Measurements from ENCODE around the gene CHN2. TPM values are rescaled to one million over a fixed set of nuclear protein-coding genes. Genes with fewer than 3 reads are reported as not detected.

Gene CHN2
- total RNA-seq, 1 donor from 2014 or later = 11.0 TPM

DNA sequence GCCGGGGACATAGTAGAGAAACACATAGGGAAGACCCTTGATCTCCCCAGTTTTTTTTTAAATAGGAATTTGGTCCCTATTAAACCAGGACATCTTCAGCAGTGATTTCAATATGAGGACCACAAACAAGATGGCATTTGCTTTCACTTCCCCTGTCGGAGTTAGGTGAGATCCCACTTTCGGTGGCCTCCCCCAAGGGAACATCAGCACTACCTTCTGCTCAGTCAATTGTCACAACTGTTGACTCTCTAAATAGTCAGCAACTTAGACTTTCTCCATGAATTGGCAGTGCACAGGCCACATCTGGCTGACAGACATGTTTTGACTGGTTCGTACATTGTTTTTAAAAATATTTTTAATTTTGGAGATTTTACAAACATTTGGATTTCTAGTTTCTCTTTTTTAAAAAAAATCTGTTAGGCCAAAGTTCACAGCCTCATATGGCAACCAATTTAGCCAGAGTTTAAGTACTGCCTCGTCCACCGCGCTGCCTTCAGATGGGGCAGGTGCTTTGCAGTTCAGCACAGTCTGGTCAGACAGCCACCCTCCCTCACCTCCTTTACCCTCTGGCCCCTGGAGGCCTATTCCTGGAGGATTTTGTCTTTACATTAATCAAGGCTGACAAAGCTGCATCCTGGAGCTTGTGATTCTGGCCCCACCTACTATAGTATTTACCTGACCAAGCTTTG is 229.9 kb downstream of the CHN2 start:
- DNase-seq (ENCODE audit: low spot score) = no peak

DNA sequence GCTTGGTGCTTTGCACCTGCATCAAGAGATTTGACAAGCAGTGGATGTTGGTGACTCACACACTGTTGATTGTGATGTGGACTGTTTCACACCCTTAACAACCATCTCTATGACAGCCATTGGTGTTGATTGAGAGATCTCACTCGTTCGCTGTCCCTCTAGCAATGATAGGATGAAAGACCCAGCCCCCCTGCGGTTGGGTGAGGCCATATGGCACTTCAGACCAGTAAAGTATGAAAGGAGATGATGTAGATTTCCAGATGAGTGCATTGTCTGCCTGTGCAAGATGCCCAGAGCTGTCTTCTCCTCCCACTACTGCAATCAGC is 230.4 kb downstream of the CHN2 start:
- no peak for DNase-seq (ENCODE audit: low spot score)

- no peak for DNase-seq (ENCODE audit: low spot score)
Measured at GRCh38 chr7:29426587-29426986, 232.0 kb downstream of the CHN2 start.

GRCh38 chr7:29429401-29429800 is 234.8 kb downstream of the CHN2 start:
- DNase-seq (ENCODE audit: low spot score) = no peak

DNA sequence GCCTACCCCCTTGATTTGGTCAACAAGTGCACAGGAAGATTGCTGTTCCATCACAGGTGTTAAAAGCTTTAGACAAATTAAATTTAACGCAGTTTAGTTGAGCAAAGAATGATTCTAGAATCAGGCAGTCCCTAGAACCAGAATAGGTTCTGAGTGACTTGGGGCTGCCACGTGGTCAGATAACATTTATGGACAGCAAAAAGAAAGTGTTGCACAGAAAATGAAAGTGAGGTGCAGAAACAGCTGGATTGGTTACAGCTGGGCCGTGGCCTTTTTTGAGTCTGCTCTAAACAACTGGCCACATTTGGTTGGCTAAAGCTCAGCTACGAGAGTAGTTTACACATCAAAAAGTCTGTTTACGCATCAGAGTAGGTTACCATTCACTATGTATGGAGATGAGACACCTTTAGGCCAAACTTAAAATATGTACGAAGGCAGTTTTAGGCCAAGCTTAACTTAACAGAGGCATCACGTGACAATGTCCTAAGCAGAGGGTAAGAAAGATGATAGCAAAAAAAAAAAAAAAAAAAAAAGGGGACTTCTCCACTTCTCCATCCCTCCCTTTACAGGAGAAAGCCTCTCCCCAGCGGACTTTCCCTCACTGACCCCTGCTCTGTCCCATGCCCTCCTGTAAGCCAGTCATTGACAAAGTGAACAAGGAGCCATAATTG is 235.8 kb downstream of the CHN2 start:
- no peak for DNase-seq (ENCODE audit: low spot score)

GRCh38 chr7:29431686-29432085 is 237.1 kb downstream of the CHN2 start:
- DNase-seq (ENCODE audit: low spot score) = no peak

GRCh38 chr7:29432721-29433120 is 238.1 kb downstream of the CHN2 start:
- no peak for DNase-seq (ENCODE audit: low spot score)

DNA sequence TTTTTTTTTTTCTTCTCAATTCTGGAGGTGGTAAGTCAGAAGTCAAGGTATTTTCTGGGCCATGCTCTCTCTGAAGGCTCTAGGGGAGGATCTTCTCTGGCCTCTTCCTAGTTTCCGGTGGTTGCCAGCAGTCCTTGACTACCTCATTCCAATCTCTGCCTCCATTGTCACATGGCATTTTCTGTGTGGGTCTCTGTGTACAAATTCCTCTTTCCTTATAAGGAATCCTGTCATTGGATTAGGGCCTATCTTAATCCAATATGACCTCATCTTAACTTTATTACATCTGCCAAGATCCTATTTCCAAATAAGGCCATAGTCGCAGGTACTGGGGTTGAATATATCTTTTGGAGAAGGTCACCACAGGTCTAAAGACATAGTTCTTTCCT is 239.8 kb downstream of the CHN2 start:
- no peak for DNase-seq (ENCODE audit: low spot score)

GRCh38 chr7:29435167-29435566 is 240.6 kb downstream of the CHN2 start:
- no peak for DNase-seq (ENCODE audit: low spot score)

DNA sequence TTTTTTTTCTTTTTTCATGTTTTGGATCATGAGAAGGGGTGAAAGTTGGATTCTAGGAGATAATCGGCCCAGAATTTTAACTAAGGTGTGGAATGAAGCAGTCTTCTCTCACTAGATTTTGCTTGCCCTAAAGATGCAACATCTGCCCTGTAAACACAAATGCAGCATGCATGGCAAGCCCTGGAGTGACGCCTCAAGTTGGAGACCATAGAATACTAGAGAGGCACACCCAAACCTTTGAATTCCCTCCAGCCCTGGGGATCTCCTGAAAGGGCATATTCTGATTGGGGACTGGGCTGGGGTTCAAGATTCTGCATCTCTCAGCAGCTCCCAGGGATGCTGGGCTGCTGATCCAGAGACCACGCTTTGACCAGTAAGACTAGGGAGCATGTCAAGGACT is 241.3 kb downstream of the CHN2 start:
- DNase-seq (ENCODE audit: low spot score) = no peak

DNA sequence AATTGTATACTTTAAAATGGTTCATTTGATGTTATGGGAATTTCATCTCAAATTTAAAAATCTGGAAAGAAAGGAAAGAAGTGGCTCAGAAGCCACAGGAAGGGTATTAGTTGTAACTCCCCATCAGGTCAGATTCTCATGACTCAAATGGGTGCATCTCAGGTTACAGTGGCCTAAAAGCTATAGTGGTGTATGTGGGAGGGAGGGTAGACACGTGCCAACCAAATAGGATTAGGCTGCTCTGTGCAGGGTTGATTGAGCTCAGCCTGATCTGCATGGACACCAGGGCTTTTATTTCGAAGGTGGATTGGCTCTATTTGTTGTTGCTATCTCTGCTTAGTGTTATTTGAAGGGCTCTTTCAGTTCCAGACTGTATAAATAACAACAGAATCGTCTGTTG is 247.6 kb downstream of the CHN2 start:
- DNase-seq (ENCODE audit: low spot score) = no peak

GRCh38 chr7:29443552-29443951 is 249.0 kb downstream of the CHN2 start:
- DNase-seq (ENCODE audit: low spot score) = no peak

- DNase-seq (ENCODE audit: low spot score) = no peak
Measured at GRCh38 chr7:29444267-29444666, 249.7 kb downstream of the CHN2 start.

DNA sequence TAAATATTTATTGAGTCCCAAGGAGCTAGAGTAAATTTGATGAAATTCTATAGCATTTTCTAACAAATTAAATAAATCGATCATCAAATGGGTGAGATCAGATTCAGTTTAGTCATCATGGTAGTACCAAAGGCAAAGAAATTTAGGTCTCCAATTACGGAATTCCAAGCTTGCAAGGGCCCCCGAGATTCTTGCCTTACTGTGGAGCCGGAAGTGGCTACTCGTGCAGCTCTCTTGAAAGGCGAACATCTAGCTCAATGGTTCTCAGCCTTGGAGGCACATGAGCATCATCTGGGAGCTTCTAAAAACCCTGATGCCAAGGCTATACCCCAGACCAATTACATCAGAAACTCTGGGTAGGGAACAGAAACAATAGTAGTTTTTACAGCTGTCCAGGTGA is 251.2 kb downstream of the CHN2 start:
- DNase-seq (ENCODE audit: low spot score) = no peak

DNA sequence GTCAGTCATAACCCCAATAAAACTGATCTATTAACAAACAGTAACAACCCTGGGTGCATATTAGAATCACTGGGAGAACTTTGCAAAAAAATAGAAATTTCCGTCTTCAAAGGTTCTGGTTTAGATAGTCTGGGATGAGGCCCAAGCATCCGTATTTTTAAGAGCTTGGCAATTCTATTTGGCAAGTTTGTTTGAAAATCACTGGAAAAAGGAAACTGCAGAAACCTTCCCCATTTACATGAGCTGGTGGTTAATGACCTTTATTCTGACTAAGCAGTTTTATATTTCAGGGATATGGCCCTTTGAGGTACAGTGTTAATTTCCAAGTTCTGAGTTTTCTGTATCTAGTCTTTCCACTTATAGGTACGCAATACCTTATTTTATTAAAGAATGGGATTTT is 253.3 kb downstream of the CHN2 start:
- no peak for DNase-seq (ENCODE audit: low spot score)

DNA sequence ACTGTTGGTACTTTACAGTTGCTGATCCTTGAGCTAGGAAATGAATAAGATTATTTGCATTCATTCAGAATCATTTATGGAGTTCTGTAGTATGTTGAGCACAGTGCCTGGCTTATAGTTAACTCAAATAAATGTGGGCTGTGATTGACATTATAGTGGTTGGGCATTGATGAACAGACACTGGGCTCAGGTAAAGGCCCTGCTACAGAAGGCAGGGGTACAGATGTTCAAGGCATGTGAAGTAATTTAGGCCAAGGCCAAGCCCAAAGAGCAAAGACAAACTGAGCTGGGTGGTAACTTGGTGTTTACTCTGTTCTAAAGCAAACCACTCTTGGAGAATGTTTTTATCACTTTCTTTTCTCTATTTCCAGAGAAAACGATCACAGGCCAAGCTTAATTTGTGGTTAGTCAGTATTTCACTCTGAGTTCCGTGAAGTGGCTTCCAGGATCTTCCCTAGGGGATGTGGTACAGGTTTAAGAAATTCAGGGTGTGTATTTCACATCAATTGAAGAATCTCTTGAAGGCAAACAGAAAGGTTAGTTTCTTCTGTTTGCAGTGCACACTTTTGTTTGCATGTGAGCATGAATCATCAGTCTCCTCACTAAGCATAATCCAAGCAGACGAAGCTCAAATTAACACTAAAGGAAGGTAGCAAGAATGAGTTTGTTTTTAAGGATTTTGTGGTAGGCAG is 255.1 kb downstream of the CHN2 start:
- DNase-seq (ENCODE audit: low spot score) = no peak

DNA sequence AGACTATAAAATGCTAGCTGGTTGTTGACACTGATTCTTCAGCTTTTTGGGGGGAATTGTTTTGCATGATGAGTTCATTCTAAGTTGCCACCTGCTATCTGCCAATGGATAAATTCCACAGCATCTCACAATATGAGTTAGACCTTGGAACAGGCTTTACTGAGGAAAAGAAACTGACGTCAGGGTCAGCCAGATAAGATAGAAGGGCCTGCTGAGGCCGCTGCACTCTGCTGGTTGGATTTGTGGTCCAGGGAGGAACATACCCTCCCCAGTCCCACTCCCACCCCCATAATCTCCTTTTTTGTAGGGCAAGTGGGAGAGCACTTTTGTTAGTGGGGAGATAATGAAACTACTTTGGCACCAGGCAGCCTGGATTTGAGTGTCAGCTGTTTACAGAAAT is 258.4 kb downstream of the CHN2 start:
- DNase-seq (ENCODE audit: low spot score) = no peak

GRCh38 chr7:29454464-29454863 is 259.9 kb downstream of the CHN2 start:
- DNase-seq (ENCODE audit: low spot score) = no peak

GRCh38 chr7:29454899-29455451 is 260.4 kb downstream of the CHN2 start:
- no peak for DNase-seq (ENCODE audit: low spot score)

DNA sequence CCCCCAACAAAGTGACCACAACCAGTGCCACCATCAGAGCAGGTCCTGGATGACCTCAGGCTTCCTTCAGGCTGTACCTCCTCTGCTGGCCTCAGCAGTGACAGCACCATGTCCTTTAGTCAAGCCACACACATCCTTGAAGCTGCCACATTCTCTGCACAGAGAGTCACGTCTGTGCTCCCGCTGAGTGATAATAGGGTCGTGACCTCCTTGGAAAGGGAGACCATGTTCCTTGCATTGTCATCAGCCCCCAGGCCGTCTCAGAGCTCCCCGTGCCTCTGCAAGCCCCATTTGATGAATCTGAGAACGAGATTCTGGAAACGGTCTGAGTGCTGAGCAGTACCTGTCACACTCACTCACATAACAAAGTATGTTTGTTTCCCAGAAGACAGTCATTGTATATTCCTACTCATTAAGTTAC is 262.6 kb downstream of the CHN2 start:
- DNase-seq (ENCODE audit: low spot score) = no peak

DNA sequence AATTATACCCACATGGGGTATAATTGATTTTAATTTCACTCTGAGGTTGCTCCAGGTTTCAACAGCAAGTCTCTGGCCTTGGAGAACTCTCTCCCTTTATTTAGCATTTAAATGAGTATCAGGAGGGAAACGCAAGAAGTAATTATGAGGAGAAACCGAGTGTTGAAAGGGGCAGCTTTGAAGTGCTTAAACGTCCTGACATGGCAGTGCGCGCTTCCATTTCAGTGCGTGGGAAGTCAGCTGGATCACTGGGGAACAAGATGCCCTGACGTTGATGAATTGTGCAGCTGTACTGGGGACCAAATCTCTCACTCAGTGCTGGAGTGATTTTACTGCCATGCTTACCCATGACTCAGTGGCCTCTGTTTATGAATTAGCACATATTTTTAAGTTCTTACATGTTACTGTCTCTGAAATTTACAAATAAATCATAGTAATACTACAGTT is 263.0 kb downstream of the CHN2 start:
- DNase-seq (ENCODE audit: low spot score) = no peak

GRCh38 chr7:29458933-29459332 is 264.4 kb downstream of the CHN2 start:
- no peak for DNase-seq (ENCODE audit: low spot score)
